ENCODE measurements around the gene DAPK1.

Gene DAPK1

GRCh38 chr9:87572719-87573118 lies 75.1 kb downstream of the DAPK1 start:
- no peak for DNase-seq

GRCh38 chr9:87573841-87574342 lies 76.2 kb downstream of the DAPK1 start:
- no peak for DNase-seq

- no peak for DNase-seq
Measured at GRCh38 chr9:87577746-87578145, 80.1 kb downstream of the DAPK1 start.

- no peak for DNase-seq
Measured at GRCh38 chr9:87578625-87579024, 81.0 kb downstream of the DAPK1 start.

GRCh38 chr9:87579781-87580541 lies 82.3 kb downstream of the DAPK1 start:
- peak; percentile 47 for DNase-seq

GRCh38 chr9:87580941-87581438 lies 83.3 kb downstream of the DAPK1 start:
- no peak for DNase-seq

GRCh38 chr9:87581513-87581912 lies 83.8 kb downstream of the DAPK1 start:
- no peak for DNase-seq

GRCh38 chr9:87581949-87582637 lies 84.4 kb downstream of the DAPK1 start:
- no peak for DNase-seq

GRCh38 chr9:87584326-87584725 lies 86.7 kb downstream of the DAPK1 start:
- no peak for DNase-seq

- no peak for DNase-seq
Measured at GRCh38 chr9:87585123-87585855, 87.6 kb downstream of the DAPK1 start.

- no peak for DNase-seq
Measured at GRCh38 chr9:87586731-87587355, 89.2 kb downstream of the DAPK1 start.

GRCh38 chr9:87587356-87587745 lies 89.7 kb downstream of the DAPK1 start:
- no peak for DNase-seq

- DNase-seq = no peak
Measured at GRCh38 chr9:87587864-87588263, 90.2 kb downstream of the DAPK1 start.

- DNase-seq = no peak
Measured at GRCh38 chr9:87588339-87588738, 90.7 kb downstream of the DAPK1 start.

GRCh38 chr9:87590996-87591395 lies 93.3 kb downstream of the DAPK1 start:
- no peak for DNase-seq

- peak; percentile 65 for DNase-seq
Measured at GRCh38 chr9:87592554-87593358, 95.1 kb downstream of the DAPK1 start.

GRCh38 chr9:87593359-87593980 lies 95.8 kb downstream of the DAPK1 start:
- DNase-seq = no peak

GRCh38 chr9:87594194-87594593 lies 96.5 kb downstream of the DAPK1 start:
- DNase-seq = peak; percentile 76

GRCh38 chr9:87594662-87595061 lies 97.0 kb downstream of the DAPK1 start:
- DNase-seq = no peak

GRCh38 chr9:87595610-87596009 lies 97.9 kb downstream of the DAPK1 start:
- no peak for DNase-seq

- DNase-seq = no peak
Measured at GRCh38 chr9:87596862-87597261, 99.2 kb downstream of the DAPK1 start.
